ENCODE measurements around the gene IL4I1.
A peak's percentile ranks its signal among the peaks of the same experiment; 100 is the strongest.
"Not testable (repeated sequence)": the region's sequence is repeated elsewhere in the genome, so short reads cannot be mapped to it uniquely, and the experiment has no call there.

IL4I1 gene, protein sequence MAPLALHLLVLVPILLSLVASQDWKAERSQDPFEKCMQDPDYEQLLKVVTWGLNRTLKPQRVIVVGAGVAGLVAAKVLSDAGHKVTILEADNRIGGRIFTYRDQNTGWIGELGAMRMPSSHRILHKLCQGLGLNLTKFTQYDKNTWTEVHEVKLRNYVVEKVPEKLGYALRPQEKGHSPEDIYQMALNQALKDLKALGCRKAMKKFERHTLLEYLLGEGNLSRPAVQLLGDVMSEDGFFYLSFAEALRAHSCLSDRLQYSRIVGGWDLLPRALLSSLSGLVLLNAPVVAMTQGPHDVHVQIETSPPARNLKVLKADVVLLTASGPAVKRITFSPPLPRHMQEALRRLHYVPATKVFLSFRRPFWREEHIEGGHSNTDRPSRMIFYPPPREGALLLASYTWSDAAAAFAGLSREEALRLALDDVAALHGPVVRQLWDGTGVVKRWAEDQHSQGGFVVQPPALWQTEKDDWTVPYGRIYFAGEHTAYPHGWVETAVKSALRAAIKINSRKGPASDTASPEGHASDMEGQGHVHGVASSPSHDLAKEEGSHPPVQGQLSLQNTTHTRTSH

DNA sequence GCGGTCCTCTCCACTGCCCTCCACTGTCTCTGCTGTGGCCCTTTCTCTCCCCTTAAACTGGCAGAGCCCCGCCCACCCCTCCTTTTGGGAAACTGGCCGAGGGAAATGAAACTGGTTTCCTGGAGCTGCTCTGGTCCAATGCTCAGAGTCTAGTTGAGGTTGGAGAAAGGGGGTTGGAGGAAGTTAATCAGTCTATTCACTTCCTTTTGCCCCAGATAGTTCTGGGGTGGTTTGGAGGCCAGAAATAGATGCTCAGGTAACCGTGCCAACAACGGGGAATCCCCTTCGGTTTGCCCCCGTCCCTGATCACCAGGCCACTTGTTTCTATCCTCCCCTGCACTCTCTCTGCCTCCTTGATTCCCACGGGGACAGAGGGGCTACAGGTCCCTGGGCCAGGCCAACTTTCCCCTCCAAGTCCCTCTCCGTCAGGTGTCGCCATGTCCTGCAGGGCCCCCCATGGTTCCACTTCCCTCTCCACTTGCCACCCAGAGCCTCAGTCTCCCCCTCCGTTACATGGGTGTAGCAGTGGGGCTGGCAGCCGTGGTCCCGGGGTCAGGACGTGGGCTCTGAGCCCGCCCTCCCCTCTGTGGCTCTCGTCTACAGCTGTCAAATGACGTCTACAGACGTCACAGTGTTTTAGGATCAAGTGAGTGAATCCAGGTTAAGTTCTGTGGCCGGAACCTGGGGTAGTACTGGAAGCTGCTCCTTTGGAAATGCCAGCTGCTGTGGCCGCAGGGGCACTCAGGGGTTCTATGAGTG lies at the start of gene IL4I1:
TSS of gene IL4I1 (minus strand) at position 25 of the 759 bp plus-strand sequence. CDS start 727 bp downstream, outside the sequence.
- peak within 1 kb of the TSS; percentile 76 for H3K4me3 ChIP-seq (ENCODE audit: low read depth, low read length)
- TF ChIP-seq, protein P1, sequence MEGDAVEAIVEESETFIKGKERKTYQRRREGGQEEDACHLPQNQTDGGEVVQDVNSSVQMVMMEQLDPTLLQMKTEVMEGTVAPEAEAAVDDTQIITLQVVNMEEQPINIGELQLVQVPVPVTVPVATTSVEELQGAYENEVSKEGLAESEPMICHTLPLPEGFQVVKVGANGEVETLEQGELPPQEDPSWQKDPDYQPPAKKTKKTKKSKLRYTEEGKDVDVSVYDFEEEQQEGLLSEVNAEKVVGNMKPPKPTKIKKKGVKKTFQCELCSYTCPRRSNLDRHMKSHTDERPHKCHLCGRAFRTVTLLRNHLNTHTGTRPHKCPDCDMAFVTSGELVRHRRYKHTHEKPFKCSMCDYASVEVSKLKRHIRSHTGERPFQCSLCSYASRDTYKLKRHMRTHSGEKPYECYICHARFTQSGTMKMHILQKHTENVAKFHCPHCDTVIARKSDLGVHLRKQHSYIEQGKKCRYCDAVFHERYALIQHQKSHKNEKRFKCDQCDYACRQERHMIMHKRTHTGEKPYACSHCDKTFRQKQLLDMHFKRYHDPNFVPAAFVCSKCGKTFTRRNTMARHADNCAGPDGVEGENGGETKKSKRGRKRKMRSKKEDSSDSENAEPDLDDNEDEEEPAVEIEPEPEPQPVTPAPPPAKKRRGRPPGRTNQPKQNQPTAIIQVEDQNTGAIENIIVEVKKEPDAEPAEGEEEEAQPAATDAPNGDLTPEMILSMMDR (IDR thresholded peaks at IDR 0.05; ENCODE audit: borderline replicate concordance, insufficient read depth, low read depth, low read length): no peak

DNA sequence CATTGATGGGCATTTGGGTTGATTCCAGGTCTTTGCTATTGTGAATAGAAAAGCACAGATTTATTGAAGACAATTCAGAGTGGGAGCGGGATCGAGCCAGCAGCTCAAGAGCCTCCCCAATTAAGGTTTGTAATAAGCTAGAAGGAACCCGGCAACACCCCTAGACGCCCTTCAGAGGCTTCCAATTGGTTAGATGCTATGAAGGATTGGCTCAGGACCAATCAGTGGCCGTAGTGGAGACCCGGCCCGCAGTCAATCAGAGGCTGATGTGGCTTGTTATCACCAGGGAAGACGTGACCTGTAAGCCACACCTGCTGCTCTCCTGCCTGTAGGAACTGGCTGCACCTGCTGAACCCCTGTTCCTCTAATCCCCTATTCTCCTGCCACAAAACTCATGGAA lies 49.7 kb upstream of the IL4I1 start:
- H3K4me3 ChIP-seq (ENCODE audit: low read depth, low read length): no peak overlapping the region
- TF ChIP-seq, protein P1 (IDR thresholded peaks at IDR 0.05; ENCODE audit: borderline replicate concordance, insufficient read depth, low read depth, low read length): no peak

DNA sequence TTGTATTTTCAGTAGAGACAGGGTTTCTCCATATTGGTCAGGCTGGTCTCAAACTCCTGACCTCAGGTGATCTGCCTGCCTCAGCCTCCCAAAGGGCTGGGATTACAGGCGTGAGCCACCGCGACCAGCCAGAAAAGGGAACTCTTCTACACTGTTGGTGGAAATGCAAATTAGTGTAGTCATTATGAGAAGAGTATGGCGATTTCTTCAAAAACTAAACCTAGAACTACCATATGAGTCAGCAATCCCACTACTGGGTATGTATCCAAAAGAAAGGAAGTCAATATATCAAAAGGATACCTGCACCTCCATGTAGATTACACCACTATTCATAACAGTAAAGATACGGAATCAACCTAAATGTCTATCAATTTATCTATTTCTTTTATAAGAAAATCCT lies 47.9 kb upstream of the IL4I1 start:
- not testable (repeated sequence) for H3K4me3 ChIP-seq (ENCODE audit: low read depth, low read length)

DNA sequence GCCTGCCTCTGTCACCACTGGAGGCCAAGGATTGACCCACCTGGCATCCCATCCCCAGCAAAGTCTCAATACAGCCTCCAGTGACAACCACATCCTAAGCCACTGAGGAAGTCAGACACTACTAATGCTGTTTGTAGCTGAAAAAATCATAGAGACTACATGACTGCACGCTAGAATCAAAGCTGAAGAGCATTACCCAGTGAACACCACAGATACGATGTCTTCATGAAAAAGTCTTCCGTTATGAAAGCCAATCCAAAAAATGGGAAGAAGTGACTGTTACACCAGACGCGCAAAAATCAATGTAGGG lies 43.8 kb upstream of the IL4I1 start:
- no peak overlapping the region for H3K4me3 ChIP-seq (ENCODE audit: low read depth, low read length)
- TF ChIP-seq, protein P1 (IDR thresholded peaks at IDR 0.05; ENCODE audit: borderline replicate concordance, insufficient read depth, low read depth, low read length): no peak

DNA sequence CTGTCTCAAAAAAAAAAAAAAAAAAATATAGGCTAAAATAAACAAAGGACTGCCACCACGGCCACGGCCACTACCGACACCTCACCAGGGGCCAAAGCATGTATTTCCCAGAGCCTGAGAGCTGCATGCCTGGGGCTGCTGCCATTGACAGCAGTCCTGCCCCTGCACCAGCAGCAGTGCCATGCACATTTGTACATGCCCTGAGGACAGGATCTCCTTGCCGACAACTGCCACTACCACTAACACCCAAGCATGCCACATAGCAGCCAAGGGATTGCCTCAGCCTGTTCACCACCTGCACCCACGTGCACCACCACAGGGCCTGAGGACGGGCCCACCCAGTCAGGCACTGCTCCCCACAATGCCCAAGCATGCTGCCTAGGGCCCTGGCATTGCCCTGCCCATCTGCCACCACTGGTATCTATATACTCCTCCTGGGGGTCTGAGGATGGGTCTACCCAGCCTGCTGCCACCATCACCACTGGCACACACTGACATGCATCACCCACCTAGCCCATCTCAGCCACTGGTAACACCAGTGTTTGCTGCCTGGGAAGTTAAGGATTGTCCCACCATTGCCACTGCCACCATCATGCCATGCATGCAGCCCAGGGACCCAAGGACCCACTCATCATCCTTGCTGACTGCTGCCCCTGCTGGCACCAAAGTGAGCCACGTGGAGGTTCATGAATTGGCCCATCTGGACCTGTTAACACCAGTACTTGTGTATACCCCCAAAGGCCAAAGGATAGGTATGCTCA lies 43.2 kb upstream of the IL4I1 start:
- no peak overlapping the region for H3K4me3 ChIP-seq (ENCODE audit: low read depth, low read length)

DNA sequence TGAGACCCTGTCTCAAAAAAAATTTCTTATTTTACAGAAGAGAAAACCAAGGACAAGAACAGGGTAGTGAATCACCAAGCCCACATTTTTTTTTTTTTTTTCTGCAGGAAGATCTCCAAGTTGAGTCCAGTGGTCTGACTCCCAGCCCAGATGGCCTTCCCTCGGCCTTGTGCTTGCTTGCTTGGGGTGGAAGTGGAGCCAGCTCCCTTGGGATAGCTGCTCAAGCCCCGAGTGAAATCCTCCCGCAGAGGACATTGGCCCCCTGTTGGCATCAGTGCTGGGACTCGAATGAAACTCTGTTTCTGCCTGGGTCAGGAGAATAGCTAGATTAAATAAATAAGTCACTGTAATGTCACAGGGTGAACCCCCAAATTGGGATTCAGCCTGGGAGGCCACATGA lies 42.0 kb upstream of the IL4I1 start:
- no peak overlapping the region for H3K4me3 ChIP-seq (ENCODE audit: low read depth, low read length)
- TF ChIP-seq, protein P1 (IDR thresholded peaks at IDR 0.05; ENCODE audit: borderline replicate concordance, insufficient read depth, low read depth, low read length): no peak

More for the DNA sequence above, 43.2 kb upstream of the IL4I1 start:
- TF ChIP-seq, protein P1 (IDR thresholded peaks at IDR 0.05; ENCODE audit: borderline replicate concordance, insufficient read depth, low read depth, low read length): peak; percentile 16; the same call in 1 of the 2 replicates

Data from GM12875 (cell line).